Breast epithelium (tissue), 4 donors: ENCODE measurements around the gene QSOX2. TPM values are rescaled to one million over a fixed set of nuclear protein-coding genes. Genes with fewer than 3 reads are reported as not detected.

Experiments used
- DNase-seq, 2 donors: peaks; one replicate each; pipeline ENCODE4 v3.0.0-alpha.2; 2019; ENCODE audit warnings: low spot score in 2 of 2
- H3K27ac ChIP-seq, 2 donors: fragments of 200-600 bp; sonication (generic) in 1 of 2; one replicate each; pipeline ENCODE4 v1.5.1; 2016 to 2019; ENCODE audit warnings: mild to moderate bottlenecking in 1 of 2
- H3K27me3 ChIP-seq, 2 donors: fragments of 200-600 bp; sonication (generic) in 1 of 2; one replicate each; pipeline versions ENCODE4 v1.5.1 to v1.6.0; 2017 to 2019; ENCODE audit warnings: control low read depth in 1 of 2, mild to moderate bottlenecking in 1 of 2
- H3K36me3 ChIP-seq: fragments of 200-600 bp; one replicate; pipeline ENCODE4 v1.5.1; 2019
- H3K4me1 ChIP-seq, 2 donors: fragments of 200-600 bp; sonication (generic); one replicate each; pipeline ENCODE4 v1.5.1; 2016 to 2019; ENCODE audit warnings: control low read depth in 1 of 2
- H3K4me3 ChIP-seq, 3 donors: fragments of 200-600 bp; sonication (generic); 1 replicate in 2 of 3; 2 replicates in 1 of 3; pipeline ENCODE4 v1.5.1; 2016 to 2019; ENCODE audit warnings: mild to moderate bottlenecking in 3 of 3, moderate library complexity in 2 of 3
- H3K9me3 ChIP-seq, 2 donors: fragments of 200-600 bp; sonication (generic) in 1 of 2; one replicate each; pipeline ENCODE4 v1.5.1; 2016 to 2019; ENCODE audit warnings: control low read depth in 1 of 2
- POLR2A ChIP-seq: fragments of 450-650 bp; IDR thresholded peaks from one replicate; pipeline ENCODE4 v1.6.1; 2016; ENCODE audit warnings: antibody characterized with exemption, mild to moderate bottlenecking, moderate library complexity
- POLR2AphosphoS5 ChIP-seq, 3 donors: sonication (generic); formaldehyde crosslinking; IDR thresholded peaks; one replicate each; pipeline ENCODE4 v1.6.1; 2017; ENCODE audit warnings: antibody characterized with exemption in 3 of 3
- intact Hi-C: fragments of 100-400 bp; cut with DNase I; formaldehyde crosslinking; loops from one replicate; pipeline ENCODE4 v1.15.1; 2023; ENCODE audit warnings: low total_unique reads
- total RNA-seq, 3 donors: library from RNA; depleted of rRNA; stranded (reverse); fragments of >200 nt; gene quantifications; one replicate each; pipeline ENCODE4 v1.1.0, GENCODE V29; 2016
- TF ChIP-seq, protein P1 (sequence below), 3 donors: fragments of 450-650 bp; IDR thresholded peaks; one replicate each; pipeline ENCODE4 v1.5.1; 2016 to 2017; ENCODE audit warnings: antibody characterized with exemption in 3 of 3, mild to moderate bottlenecking in 3 of 3, moderate library complexity in 3 of 3

Gene QSOX2
- total RNA-seq, 3 donors from 2014 or later: 5.6 to 8.8 (median 6.2) TPM

DNA sequence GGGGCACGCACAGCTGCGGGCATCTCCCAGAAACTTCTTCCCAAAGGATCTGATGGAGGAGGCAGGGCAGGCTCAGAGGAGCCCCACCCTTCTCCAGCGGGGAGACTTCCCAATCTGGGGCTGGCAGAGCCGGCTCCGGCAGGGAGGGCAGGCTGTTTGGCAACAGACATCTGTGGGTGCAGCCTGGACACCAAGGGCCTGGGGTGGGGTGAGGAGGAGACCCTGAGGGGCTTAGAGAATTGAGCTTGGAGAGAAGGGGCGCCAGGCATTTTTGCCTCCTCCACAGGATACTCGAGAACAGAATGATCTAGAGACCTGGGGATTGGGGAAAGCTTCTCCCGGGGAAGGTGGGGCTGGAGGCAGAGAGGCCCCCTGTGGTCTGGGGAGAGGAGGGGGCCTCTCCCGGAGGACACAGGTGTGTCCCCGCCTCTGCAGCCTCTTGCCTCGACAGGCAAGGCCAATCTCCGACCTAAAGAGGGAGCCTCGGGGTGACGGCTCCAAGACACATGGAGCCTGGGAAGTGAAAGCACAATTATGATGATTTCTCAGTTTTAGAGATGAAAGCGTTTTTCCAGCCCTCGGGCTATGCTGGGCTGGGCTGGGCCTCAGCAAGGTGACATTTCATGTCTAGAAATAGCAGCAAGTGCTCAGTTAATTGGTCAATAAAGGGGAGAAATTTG is 49.1 kb downstream of the QSOX2 start:
- TF ChIP-seq POLR2A (no peak), POLR2AphosphoS5 (IDR thresholded peaks at IDR 0.05) (no peak)
- TF ChIP-seq, protein P1, sequence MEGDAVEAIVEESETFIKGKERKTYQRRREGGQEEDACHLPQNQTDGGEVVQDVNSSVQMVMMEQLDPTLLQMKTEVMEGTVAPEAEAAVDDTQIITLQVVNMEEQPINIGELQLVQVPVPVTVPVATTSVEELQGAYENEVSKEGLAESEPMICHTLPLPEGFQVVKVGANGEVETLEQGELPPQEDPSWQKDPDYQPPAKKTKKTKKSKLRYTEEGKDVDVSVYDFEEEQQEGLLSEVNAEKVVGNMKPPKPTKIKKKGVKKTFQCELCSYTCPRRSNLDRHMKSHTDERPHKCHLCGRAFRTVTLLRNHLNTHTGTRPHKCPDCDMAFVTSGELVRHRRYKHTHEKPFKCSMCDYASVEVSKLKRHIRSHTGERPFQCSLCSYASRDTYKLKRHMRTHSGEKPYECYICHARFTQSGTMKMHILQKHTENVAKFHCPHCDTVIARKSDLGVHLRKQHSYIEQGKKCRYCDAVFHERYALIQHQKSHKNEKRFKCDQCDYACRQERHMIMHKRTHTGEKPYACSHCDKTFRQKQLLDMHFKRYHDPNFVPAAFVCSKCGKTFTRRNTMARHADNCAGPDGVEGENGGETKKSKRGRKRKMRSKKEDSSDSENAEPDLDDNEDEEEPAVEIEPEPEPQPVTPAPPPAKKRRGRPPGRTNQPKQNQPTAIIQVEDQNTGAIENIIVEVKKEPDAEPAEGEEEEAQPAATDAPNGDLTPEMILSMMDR (IDR thresholded peaks at IDR 0.05): no peak
- H3K27ac ChIP-seq: no peak overlapping the region
- H3K4me3 ChIP-seq: no peak overlapping the region
- H3K9me3 ChIP-seq: no peaks in the 10 kb centered on the region
- H3K36me3 ChIP-seq: no peaks in the 10 kb centered on the region
- no peak for DNase-seq
- H3K4me1 ChIP-seq: peaks cover 0 to 9% of the 10 kb centered on the region in 2 donors
- intact Hi-C loops: no loop called here
- peaks cover 19 to 100% of the 10 kb centered on the region in 2 donors for H3K27me3 ChIP-seq

DNA sequence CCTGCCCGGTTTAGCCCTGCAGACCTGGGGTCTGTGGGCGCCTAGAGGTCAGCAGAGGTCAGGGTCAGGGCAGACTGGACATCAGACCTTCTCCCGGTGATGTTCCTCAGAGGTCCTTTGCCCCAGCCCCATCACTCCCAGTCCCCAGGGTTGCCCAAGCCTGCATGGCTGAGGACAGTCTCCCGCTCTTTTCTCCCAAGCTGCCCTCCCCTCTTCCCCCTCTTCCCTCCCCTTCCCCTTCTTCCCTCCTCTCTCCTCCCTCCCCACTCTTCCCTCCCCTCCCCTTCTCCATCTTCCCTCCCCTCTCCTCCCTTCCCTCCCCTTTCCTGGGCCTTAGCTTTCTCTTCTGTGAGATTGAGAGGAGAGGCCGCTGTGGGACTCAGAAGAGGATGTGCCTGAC is 51.1 kb downstream of the QSOX2 start:
- DNase-seq: no peak
- intact Hi-C loops: no loop called here
- H3K4me1 ChIP-seq: peaks cover 0 to 9% of the 10 kb centered on the region in 2 donors
- H3K4me3 ChIP-seq: no peak overlapping the region
- H3K27ac ChIP-seq: no peak overlapping the region
- H3K9me3 ChIP-seq: no peaks in the 10 kb centered on the region
- H3K27me3 ChIP-seq: peaks cover 17 to 100% of the 10 kb centered on the region in 2 donors
- H3K36me3 ChIP-seq: no peaks in the 10 kb centered on the region
- TF ChIP-seq POLR2AphosphoS5 (IDR thresholded peaks at IDR 0.05) (no peak), POLR2A (no peak)
- TF ChIP-seq, protein P1 (IDR thresholded peaks at IDR 0.05): no peak

DNA sequence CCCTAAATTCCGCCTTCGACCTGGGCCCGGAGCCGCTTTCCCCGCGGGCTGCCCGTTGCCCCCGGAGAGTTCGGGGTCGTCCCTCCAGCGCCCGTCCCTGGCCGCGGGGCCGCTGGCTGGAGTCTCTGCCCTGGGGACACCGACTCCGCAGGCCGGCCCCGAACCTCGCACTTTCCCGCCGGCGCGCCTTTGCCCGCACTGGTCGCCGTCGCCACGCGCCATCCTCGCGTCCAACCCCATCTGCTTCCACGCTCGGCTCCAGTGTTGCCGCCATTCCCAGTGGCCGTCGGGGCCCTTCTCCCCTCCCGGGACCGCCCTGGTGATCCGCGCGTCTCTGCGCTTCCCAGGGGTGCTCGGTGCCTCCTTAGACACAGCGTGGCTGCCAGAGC is 51.7 kb downstream of the QSOX2 start:
- no peak for DNase-seq
- TF ChIP-seq, protein P1 (IDR thresholded peaks at IDR 0.05): no peak
- no peak for TF ChIP-seq POLR2AphosphoS5 (IDR thresholded peaks at IDR 0.05)
- no peak for TF ChIP-seq POLR2A
- H3K27me3 ChIP-seq: peaks cover 11 to 100% of the 10 kb centered on the region in 2 donors
- H3K9me3 ChIP-seq: no peaks in the 10 kb centered on the region
- H3K4me1 ChIP-seq: peaks cover 0 to 4% of the 10 kb centered on the region in 2 donors
- H3K4me3 ChIP-seq: no peak overlapping the region
- H3K27ac ChIP-seq: no peak overlapping the region
- H3K36me3 ChIP-seq: no peaks in the 10 kb centered on the region
- intact Hi-C loops: no loop called here

DNA sequence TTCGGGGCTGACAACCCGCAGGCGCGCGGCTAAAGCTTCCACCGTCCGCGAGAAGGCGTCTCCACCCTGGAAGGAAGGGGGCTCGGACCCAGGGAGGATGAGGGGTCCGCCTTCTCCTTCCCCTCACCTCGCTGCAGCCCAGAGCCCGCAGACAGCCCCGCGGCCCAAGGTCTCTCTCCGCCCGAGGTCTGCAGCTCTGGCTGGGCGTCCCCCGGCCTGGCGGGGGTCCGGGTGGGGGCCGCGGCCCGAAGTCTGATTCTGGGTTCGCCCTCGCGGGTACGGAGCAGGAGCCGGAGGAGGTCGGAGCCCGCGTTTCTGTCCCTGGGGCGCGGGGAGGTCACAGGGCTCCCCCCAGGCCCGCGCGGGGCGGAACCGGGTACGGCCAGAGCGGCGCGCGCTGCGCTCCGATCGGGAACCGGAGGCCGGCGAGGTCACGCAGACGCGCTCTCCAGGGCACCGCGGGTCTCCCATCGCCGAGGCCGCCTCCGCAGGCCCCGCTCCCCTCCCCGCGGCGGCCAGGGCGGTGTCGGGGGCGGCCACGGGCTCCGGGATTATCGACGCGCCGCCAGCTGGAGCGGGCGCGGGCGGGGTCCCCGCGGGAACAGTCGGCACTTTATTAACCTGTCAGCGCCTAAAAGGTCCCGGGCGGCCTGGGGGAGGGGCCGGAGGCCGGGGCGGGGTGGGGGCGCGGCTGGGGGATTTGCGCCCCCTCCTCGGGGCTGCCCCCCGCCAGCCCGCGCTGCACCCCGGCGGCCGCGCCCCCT is 52.3 kb downstream of the QSOX2 start:
- intact Hi-C loops: no loop called here
- Histone ChIP-seq H3K36me3 (no peaks in the 10 kb centered on the region), H3K27me3 (peaks cover 7 to 98% of the 10 kb centered on the region in 2 donors), H3K27ac (no peak overlapping the region), H3K9me3 (no peaks in the 10 kb centered on the region), H3K4me1 (no peaks in the 10 kb centered on the region), H3K4me3 (no peak overlapping the region)
- no peak for DNase-seq
- TF ChIP-seq, protein P1 (IDR thresholded peaks at IDR 0.05): no peak
- TF ChIP-seq POLR2AphosphoS5 (IDR thresholded peaks at IDR 0.05) (no peak), POLR2A (no peak)
